NOMO-1 (cell line): ENCODE data around the gene TAS1R3.
"Not testable (repeated sequence)": the region's sequence is repeated elsewhere in the genome, so short reads cannot be mapped to it uniquely, and the experiment has no call there.

Source experiments
- DNase-seq, 2 experiments: peaks; one replicate each; lab custom pipeline; 2025; ENCODE audit not compliant: unreplicated experiment in 2 of 2; lab: John Stamatoyannopoulos, UW

Gene TAS1R3

GRCh38 chr1:1307923-1308755, 22.9 kb upstream of the TAS1R3 start, which contains the start of the genes ACAP3 and PUSL1:
TSS of gene ACAP3 (minus strand) at chr1:1307930. CDS start at chr1:1307815, 115 bp downstream.
TSS of gene PUSL1 (plus strand) at chr1:1308597. CDS start at chr1:1308644, 47 bp downstream.
- peak; percentile 94 to 97 for DNase-seq

DNA sequence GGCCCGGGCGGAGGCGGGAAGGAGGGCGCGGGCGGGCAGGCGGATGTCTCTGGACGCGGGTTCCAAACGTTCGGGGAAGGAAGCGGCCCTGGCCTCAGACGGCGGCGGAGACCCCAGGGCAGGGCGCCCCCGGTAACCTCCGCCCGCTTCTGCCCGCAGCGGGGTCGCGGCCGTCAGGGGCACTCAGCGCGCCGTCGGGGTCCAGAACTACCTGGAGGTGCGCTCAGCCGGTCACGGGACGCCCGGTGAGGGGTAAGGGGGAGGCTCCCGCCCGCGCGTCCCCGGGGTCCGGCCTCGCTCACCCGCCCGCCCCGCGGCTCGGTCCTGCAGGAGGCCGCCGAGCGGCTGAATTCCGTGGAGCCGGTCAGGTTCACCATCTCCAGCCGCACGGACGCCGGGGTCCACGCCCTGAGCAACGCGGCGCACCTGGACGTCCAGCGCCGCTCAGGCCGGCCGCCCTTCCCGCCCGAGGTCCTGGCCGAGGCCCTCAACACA, 22.3 kb upstream of the TAS1R3 start:
- DNase-seq = no peak

- peak in 1 of 2 experiments; percentile 21 for DNase-seq
These were observed 21.6 kb upstream of the TAS1R3 start for GRCh38 chr1:1309251-1310108.

DNA sequence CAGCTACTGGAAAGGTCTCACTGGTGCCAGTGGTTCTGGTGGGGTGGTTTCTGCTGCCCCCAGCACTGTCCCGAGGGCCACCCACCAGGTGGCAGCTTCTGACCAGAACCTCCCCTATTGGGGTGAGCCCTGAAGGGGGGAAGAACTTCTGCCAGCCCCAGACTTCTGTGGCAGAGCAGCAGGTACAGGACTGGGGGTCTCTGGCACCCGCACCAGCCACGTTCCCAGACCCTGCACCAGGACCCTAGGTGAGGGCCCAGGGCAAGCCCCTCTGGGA, 21.0 kb upstream of the TAS1R3 start:
- DNase-seq = no peak

GRCh38 chr1:1310476-1311053, 20.5 kb upstream of the TAS1R3 start:
- no peak for DNase-seq

- DNase-seq = no peak
These were observed 19.7 kb upstream of the TAS1R3 start for GRCh38 chr1:1311107-1312104.

DNA sequence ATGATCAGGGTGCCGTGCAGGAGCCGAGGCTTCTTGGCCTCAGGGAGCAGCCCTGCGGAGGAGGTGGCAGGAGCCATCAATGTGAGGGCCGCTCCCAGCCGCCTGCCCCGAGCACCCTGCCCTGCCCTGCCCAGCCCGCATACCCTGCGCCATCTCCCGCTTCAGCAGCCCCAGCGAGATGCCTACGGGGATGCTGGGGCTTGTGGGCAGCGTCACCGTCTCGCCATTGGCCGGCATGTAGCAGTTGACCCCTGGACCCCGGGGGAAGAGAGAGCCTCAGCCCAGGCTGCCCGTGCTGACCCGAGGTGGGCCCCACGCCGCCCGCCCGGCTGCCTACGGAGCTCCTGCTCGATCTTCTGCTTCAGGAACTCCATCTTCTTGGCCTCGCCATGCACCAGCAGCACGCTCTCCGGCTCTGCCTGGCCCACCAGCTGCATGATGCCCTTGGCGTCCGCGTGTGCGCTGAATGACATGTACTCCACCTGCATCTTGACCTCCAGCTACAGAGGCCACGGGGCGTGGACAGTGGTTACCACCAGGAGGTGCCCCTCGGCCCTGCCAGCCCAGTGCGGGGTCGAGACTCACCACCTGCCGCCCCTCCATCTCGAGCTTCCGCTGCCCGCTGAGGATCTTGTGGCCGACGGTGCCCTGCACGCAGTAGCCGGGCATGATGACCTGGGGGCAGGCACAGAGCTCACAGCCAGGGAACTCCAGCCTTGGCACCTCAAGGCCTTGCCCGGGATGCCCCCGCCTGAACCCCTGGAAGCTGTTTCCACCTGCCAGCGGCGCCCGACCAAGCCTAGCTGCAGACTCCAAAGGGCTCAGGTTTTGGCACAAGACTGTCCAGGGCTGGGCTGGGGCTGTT, 18.4 kb upstream of the TAS1R3 start:
- DNase-seq = no peak

DNA sequence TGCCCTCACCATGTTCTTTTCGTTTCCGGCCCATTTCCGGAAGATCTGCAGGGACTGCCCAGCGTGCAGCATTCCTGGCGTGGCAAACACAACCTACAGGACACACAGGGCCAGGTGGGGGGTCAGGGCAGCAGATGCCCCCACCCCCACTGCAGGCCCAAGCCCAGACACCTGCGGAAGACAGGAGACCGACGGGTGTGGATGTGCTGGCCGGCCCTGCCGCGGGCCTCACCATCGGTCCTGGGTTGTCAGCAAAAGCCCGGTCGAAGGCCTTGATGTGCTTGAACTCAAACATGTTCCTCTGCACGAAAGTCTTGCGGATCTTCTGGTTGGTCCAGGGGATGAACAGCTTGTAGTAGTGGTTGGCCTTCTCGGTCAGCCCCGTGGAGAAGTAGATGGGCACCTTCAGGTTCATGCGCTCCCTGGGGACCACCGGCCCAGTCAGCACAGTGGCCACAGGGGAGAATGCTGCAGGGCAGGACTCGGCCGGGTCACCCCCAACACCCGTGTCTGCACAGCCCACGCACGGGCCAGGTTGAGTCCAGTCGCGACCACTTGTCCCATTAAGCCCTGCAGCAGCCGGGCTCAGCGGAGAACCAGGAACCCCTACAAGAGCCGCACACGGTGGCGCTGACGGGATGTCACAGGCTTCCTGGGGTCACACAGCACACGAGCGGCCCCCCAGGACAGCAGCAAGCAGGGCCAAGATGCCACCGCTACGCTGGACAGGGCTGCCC, 17.4 kb upstream of the TAS1R3 start:
- no peak for DNase-seq

DNA sequence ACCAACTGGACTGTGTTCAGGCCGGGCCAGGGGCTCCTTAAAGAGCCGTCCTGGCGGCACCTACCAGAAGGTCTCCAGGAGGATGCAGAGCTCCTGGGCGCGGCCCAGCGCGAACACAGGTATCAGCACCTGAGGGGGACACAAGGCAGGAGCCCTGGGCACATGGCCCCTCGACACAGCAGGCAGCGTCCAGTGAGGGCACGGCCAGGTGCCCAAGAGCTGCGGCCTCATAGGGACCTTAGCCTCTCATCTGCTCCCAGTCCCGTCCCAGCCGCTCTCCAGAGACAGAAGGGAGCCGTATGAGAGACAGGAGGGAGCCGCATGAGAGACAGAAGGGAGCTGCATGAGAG, 16.9 kb upstream of the TAS1R3 start:
- no peak for DNase-seq

GRCh38 chr1:1314678-1315335, 16.3 kb upstream of the TAS1R3 start:
- DNase-seq = no peak

DNA sequence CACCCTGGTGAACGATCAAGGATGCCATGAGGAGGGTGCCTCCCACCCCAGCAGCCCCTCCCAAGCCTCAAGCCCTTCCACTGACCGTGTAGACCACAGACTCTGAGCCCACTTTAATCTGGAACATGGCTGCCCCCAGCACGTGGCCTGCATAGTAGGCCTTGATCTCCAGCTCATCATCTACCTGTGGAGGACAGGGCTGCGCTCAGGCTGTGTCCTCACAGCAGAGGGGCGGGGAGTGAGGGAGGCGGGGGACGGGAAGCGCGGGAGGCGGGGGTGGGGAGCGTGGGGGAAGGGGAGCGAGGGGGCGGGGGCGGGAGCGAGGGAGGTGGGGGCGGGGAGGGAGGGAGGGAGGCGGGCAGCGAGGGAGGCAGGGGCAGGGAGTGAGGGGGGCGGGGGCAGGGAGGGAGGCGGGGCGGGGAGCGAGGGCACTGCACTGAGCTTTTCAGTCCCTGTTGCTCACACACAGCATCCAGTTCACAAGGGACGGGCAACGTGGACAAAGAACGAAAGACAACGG, 15.6 kb upstream of the TAS1R3 start:
- no peak for DNase-seq

DNA sequence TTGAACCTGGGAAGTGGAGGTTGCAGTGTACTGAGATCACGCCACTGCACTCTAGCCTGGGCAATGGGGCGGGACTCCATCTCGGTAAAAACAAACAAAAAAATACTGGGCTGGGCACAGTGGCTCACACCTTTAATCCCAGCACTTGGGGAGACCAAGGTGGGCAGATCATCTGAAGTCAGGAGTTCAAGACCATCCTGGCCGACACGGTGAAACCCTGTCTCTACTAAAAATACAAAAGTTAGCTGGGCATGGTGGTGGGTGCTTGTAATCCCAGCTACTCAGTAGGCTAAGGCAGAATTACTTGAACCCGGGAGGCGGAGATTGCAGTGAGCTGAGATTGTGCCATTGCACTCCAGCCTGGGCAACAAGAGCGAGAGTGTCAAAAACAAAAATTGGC, 14.9 kb upstream of the TAS1R3 start:
- DNase-seq = not testable (repeated sequence)

GRCh38 chr1:1317420-1317819, 13.7 kb upstream of the TAS1R3 start:
- DNase-seq = no peak

DNA sequence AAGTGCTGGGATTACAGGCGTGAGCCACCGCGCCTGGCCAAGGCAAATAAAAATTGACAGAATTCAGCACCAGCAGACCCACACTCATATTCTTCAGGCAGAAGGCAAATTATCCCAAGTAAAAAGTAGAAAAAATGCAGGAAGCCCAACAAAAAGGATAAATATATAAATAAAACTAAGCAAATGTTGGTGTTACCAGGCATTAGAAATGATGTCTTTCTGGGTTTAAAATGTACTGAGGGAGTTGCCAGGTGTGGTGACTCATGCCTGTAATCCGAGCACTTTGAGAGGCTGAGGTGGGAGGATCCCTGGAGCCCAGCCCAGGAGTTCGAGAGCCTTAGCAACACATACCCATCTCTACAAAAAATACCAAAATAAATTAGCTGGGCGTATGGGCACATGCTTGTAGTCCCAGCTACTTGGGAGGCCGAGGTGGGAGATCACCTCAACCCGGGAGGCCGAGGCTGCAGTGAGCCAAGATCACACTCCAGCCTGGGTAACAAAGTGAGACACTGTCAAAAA, 12.9 kb upstream of the TAS1R3 start:
- no peak for DNase-seq

DNA sequence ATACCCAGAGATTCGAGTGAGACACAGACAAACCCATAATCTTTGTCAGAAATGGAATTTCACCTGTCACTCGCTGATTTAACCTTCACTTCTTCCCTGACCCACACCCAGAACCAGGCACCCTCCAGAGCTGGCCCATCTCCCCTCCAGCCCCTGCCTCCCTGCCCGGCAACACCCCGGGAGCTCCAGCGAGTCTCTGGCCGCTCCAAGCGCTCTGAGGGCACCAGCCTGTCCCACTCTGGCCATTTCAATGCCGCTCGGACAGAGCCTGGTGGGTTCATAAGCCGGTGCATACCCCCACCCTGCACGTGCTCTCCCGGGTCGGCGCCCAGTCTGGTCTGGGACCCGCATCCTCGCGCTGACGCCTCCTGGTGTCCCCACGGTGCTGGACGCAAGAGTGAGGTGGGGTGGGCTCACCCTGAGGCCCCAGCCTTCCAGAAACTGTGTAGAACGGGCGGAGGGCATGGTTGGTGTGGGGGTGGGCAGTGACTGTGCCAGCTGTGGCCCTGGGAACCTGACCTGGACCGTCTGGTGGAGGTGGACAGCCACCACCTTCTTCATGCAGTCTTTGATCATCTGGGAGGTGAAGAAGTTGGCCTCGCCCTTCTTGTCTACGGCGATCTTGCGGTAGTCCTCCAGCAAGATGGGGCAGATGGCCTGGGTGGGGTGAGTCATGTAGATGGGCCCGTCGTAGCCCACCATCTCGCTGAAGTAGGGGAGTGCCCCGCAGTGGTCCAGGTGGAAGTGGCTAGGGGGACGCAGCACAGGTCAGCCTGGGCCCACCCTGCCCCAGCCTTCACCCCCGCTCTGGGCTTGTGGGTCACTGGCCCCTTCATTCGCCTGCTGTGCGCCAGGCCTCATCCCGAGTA, 12.1 kb upstream of the TAS1R3 start:
- no peak for DNase-seq

- DNase-seq = no peak
These were observed 11.5 kb upstream of the TAS1R3 start for GRCh38 chr1:1319646-1319941.
